Neural crest cell (in vitro differentiated cells): Measurements from ENCODE around the gene KCNMB4. TPM values are rescaled to one million over a fixed set of nuclear protein-coding genes. Genes with fewer than 3 reads are reported as not detected.

Experiments used
- DNase-seq: peaks from one replicate; pipeline ENCODE4 v3.0.0; 2021; ENCODE audit warnings: low read depth, mixed read lengths, low spot score
- H3K27ac Mint-ChIP-seq: one replicate; pipeline ENCODE4 v1.8.0; 2021; ENCODE audit warnings: mild to moderate bottlenecking, mixed read lengths; ENCODE audit not compliant: unreplicated experiment
- H3K27me3 Mint-ChIP-seq: 2 replicates; pipeline ENCODE4 v1.8.0; 2021; ENCODE audit warnings: low read depth, mild to moderate bottlenecking, mixed read lengths
- H3K36me3 Mint-ChIP-seq: 2 replicates; pipeline ENCODE4 v1.8.0; 2021; ENCODE audit warnings: low read depth, mild to moderate bottlenecking, mixed read lengths
- H3K4me1 Mint-ChIP-seq: 2 replicates; pipeline ENCODE4 v1.8.0; 2021; ENCODE audit warnings: mixed read lengths
- H3K4me3 Mint-ChIP-seq: one replicate; pipeline ENCODE4 v1.8.0; 2021; ENCODE audit warnings: mild to moderate bottlenecking, mixed read lengths
- H3K9me3 Mint-ChIP-seq: 2 replicates; pipeline ENCODE4 v1.8.0; 2021; ENCODE audit warnings: mixed read lengths
- total RNA-seq: library from RNA; stranded (reverse); gene quantifications from 2 replicates; pipeline ENCODE4 v1.2.1, GENCODE V29; 2021
- TF ChIP-seq, protein P1 (sequence below): fragments of 200-600 bp; sonication (generic); conservative IDR thresholded peaks from 2 replicates; pipeline ENCODE4 v1.5.0; 2021; ENCODE audit warnings: antibody characterized with exemption, mild to moderate bottlenecking

Gene KCNMB4
- total RNA-seq, 1 donor from 2014 or later, result 6.9 TPM

DNA sequence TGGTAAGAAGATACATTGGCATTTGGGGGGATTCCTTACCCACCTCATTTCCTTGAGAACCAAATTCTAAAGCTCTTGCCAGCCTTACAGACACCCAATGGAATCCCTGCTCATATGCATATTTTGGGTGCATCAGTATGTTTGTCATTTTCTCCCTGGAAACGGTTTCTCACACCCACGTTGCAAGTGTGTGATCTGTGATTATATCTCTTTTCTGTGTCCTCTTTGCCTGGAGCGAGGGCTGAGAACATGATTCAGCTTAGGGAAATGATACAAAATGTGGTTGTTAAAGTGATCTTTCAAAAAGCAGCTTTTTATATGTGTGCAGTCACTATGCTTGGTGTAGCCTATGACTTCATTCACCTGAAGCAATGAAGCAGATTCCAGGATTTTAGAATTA lies 52.0 kb downstream of the KCNMB4 start:
- Mint-ChIP-seq H3K4me3 (no peak overlapping the region), H3K27ac (no peak overlapping the region), H3K36me3 (peaks cover 6% of the 10 kb centered on the region), H3K4me1 (no peaks in the 10 kb centered on the region), H3K9me3 (no peaks in the 10 kb centered on the region), H3K27me3 (no peaks in the 10 kb centered on the region)
- DNase-seq, result no peak
- TF ChIP-seq, protein P1, sequence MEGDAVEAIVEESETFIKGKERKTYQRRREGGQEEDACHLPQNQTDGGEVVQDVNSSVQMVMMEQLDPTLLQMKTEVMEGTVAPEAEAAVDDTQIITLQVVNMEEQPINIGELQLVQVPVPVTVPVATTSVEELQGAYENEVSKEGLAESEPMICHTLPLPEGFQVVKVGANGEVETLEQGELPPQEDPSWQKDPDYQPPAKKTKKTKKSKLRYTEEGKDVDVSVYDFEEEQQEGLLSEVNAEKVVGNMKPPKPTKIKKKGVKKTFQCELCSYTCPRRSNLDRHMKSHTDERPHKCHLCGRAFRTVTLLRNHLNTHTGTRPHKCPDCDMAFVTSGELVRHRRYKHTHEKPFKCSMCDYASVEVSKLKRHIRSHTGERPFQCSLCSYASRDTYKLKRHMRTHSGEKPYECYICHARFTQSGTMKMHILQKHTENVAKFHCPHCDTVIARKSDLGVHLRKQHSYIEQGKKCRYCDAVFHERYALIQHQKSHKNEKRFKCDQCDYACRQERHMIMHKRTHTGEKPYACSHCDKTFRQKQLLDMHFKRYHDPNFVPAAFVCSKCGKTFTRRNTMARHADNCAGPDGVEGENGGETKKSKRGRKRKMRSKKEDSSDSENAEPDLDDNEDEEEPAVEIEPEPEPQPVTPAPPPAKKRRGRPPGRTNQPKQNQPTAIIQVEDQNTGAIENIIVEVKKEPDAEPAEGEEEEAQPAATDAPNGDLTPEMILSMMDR, result no peak

DNA sequence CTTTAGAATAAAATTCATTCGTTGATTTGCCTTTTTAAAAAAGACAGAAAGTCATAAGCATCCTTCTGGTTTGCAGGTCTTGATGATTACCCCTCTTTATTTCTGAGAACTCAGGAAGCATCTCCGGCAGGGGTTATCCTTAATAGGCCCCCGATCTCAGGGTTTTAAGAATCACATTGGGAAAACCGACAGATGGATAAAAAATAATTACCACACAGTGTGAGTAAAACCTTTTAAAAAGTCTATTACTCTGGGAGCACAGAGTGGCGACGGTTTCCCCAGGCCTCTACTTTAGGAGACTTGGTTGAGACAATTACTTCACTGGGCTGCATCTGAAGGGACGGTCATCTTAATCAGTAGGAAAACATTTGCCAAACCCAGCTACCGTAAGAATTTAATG lies 56.5 kb downstream of the KCNMB4 start:
- no peaks in the 10 kb centered on the region for H3K9me3 Mint-ChIP-seq
- TF ChIP-seq, protein P1, result no peak
- no peaks in the 10 kb centered on the region for H3K4me1 Mint-ChIP-seq
- no peaks in the 10 kb centered on the region for H3K27me3 Mint-ChIP-seq
- DNase-seq, result no peak
- no peak overlapping the region for H3K27ac Mint-ChIP-seq
- no peak overlapping the region for H3K4me3 Mint-ChIP-seq
- H3K36me3 Mint-ChIP-seq, result peaks cover 6% of the 10 kb centered on the region

DNA sequence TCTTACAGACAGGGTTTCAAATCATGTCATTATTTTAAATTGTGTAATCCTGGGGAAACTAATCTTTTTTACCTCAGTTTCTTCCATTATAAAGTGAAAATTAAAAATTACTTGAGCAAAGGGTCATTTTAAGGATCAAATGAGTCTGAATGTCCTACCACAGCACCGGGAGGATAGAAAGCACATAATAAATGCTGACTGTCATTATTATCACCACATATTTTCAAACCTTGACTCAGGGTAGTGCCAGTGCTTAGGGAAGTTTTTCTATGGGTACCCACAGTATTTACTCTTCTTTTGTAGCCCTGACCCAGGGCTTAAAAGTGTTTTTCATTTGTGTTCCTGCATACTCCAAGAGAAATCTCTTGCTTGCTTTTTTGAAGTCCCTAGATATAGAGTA lies 60.5 kb downstream of the KCNMB4 start:
- H3K27ac Mint-ChIP-seq, result no peak overlapping the region
- no peaks in the 10 kb centered on the region for H3K4me1 Mint-ChIP-seq
- H3K36me3 Mint-ChIP-seq, result peaks cover 3% of the 10 kb centered on the region
- no peak overlapping the region for H3K4me3 Mint-ChIP-seq
- H3K27me3 Mint-ChIP-seq, result no peaks in the 10 kb centered on the region
- DNase-seq, result no peak
- H3K9me3 Mint-ChIP-seq, result no peaks in the 10 kb centered on the region
- TF ChIP-seq, protein P1, result no peak

DNA sequence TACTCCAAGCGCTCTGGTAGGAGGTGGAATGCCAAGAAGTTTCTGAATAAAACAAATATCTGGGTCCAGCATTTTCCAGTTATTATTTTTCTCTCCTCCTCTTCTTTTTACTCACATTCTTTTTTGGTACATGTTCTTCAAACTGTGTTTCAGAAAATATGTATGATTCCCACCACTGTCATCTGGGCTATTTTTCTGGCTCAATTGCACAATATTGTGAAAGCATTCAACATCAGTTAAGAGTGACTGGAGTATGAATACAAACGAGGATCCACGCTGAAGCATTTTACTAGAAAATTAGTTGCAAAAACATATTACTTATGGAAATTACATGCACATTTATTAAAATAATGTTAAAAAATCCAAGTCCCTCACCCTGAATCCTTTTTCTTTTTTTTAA lies 61.5 kb downstream of the KCNMB4 start:
- Mint-ChIP-seq H3K4me1 (no peaks in the 10 kb centered on the region), H3K27me3 (no peaks in the 10 kb centered on the region), H3K9me3 (no peaks in the 10 kb centered on the region), H3K36me3 (peaks cover 5% of the 10 kb centered on the region), H3K27ac (no peak overlapping the region), H3K4me3 (no peak overlapping the region)
- DNase-seq, result no peak
- TF ChIP-seq, protein P1, result no peak

DNA sequence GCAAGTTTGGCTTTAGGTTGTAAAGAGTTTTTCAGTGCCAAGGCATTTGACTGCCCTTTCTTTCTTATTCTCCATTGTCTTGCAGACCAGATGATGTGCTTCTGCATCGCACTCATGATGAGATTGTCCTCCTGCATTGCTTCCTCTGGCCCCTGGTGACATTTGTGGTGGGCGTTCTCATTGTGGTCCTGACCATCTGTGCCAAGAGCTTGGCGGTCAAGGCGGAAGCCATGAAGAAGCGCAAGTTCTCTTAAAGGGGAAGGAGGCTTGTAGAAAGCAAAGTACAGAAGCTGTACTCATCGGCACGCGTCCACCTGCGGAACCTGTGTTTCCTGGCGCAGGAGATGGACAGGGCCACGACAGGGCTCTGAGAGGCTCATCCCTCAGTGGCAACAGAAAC lies 64.3 kb downstream of the KCNMB4 start:
- no peak overlapping the region for H3K4me3 Mint-ChIP-seq
- no peak for DNase-seq
- no peaks in the 10 kb centered on the region for H3K9me3 Mint-ChIP-seq
- H3K27ac Mint-ChIP-seq, result no peak overlapping the region
- TF ChIP-seq, protein P1, result no peak
- H3K27me3 Mint-ChIP-seq, result no peaks in the 10 kb centered on the region
- H3K36me3 Mint-ChIP-seq, result peaks cover 12% of the 10 kb centered on the region
- no peaks in the 10 kb centered on the region for H3K4me1 Mint-ChIP-seq

DNA sequence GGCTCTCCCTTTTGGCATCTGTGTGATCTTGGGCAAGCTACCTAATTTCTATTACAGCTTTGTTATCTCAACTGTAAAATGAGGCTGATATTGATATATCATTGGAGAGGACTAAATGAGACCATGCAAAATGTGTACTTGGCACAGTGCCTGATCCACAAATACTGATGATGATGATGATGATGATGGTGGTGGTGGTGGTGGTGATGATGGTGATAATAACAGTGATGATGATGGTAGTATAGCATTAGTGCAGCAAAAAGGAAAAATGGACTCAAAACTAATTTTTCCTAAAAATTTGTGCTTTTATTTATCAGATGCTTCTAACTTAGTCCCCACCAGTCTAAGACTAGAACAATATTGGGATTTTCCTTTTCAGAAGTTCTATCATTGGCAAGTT lies 70.7 kb downstream of the KCNMB4 start:
- TF ChIP-seq, protein P1, result no peak
- Mint-ChIP-seq H3K4me1 (no peaks in the 10 kb centered on the region), H3K27ac (no peak overlapping the region), H3K9me3 (no peaks in the 10 kb centered on the region), H3K27me3 (no peaks in the 10 kb centered on the region), H3K36me3 (peaks cover 10% of the 10 kb centered on the region), H3K4me3 (no peak overlapping the region)
- DNase-seq, result no peak
